GM18861 (cell line): ENCODE measurements around the gene TTC7B.
"Not testable (repeated sequence)": the region's sequence is repeated elsewhere in the genome, so short reads cannot be mapped to it uniquely, and the experiment has no call there.

ENCODE experiments used
- ATAC-seq: cut with Tn5 transposase; IDR thresholded peaks from one replicate; pipeline ENCODE4 v1.9.1; 2021; ENCODE audit not compliant: unreplicated experiment

TTC7B gene

DNA sequence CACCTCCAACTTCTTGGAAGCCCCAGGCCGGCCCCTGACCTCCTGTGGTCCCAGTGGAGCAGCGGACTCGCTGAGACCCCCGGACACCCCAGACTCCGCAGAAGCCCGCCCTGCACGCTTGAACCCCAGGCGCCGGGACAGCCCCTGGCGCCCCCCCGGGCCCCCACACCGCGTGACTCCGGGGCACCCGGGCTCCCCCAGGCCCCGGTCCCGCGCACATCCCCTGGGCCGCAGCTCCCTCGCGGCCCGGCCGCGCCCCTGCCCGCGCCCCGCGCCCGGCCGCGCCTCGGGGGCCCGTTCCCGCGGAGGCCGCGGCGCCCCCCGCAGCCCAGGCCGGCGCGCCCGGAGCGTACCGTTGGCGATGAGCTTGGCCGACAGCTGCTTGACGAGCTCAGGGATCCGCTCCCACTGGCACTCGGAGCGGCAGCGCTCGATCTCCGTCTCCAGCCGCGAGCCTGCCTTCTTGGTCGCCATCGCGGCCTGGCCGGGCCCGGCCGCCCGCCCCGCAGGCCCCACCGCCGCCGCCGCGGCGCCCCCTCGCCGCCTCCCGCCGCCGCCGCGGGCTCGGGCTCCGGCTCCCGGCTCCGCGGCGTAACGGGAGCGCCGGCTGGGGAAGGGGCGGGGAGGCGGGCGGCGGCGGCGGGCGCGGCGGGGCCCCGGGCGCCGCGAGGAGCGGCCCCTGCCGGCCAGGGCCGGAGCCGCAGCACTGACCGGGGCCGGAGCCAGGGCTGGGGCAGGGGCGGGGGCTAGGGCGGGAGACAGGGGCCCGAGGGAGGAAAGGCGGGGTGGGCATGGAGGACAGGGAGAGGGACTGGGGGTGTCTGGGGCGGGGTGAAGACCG, at the start of gene TTC7B:
TTC7B (minus strand) TSS at position 609 of the 841 bp plus-strand sequence; CDS start at position 474, 135 bp downstream.
- ATAC-seq = no peak

DNA sequence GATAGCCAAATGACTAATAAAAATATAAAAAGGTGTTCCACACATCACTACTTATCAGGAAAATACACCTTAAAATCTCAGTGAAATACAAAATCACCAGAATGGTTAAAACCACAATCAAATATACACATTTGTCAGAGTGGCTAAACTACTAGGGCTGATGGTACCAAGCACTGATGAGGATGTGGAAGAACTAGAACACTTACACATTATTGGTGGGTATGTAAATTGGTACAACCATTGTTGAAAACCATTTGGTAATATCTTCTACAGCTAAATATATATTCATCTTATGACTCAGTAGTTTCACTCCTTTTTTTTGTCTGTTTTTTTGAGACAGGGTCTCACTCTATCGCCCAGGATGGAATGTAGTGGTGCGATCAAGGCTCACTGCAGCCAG, 48.5 kb upstream of the TTC7B start:
- no peak for ATAC-seq

DNA sequence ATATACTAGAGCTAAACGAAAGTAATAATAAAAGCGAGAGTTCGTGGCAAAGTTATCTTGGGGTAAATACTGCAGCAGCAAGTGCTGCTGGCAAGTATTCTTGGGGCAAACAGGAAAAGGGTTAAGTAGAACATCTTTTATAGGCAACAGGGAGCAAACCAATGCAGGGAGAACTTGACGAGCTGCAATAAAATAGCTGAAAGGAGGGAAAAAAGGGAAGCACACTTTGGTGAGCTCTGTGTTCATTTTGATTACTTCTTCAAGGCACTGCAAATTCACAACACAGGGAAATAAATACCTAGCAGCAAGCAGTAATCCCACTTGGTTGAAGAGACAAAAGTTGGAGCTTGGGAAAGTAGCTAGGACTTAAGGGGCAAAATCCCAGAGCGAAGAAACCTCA, 42.3 kb upstream of the TTC7B start:
- no peak for ATAC-seq

DNA sequence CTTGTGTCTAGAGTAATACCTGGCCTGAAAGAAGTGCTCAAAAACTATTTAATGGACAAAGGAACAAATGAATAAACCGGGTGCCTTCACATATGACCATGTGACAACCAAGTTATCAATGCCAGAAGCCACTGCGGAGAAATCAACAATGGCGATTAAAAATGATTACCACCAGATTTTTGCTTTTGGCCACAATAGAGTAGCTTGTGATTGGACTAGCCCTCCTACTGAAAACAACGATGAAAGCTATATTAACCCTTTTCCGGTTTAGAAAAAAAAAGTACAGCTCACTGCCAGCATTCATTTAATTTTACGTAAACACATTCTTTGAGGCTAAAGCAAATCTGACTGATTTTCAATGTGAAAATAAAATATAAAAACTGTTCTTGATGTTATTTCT, 41.6 kb upstream of the TTC7B start:
- no peak for ATAC-seq

- not testable (repeated sequence) for ATAC-seq
Measured at GRCh38 chr14:90856115-90856514, 39.9 kb upstream of the TTC7B start.

GRCh38 chr14:90853116-90853515, 36.9 kb upstream of the TTC7B start:
- ATAC-seq = no peak

- ATAC-seq = no peak
Measured at GRCh38 chr14:90851327-90852036, 35.3 kb upstream of the TTC7B start.

GRCh38 chr14:90850487-90850886, 34.3 kb upstream of the TTC7B start:
- no peak for ATAC-seq

DNA sequence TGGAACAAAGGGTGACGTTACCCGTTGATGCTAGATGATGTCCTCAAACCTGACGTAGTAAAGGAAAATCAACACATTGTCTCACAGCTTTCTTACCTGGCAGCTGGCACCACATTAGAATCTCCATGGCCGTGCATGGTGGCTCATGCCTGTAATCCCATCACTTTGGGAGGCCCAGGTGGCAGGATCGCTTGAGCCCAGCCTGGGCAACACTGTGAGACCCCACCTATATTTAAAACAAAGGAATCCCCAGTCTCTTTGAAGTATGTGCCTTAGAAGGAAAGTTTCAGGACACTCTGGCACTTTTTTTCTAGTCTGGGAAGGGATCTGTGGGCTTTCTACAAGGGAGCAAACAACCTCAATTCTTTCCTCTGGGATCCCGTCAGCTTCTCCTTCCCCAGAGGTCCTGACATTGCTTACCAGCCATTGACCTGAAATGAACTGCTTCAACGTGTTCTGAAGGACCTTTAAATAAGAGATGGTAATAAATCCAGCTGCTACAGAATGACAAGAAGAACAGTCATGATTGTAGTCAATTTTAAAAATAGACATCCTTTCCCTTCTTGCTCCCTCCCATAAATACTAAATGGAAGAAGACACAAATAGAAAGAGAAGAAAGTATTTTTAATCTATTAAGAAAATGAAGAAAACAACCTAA, 33.7 kb upstream of the TTC7B start:
- ATAC-seq = no peak

DNA sequence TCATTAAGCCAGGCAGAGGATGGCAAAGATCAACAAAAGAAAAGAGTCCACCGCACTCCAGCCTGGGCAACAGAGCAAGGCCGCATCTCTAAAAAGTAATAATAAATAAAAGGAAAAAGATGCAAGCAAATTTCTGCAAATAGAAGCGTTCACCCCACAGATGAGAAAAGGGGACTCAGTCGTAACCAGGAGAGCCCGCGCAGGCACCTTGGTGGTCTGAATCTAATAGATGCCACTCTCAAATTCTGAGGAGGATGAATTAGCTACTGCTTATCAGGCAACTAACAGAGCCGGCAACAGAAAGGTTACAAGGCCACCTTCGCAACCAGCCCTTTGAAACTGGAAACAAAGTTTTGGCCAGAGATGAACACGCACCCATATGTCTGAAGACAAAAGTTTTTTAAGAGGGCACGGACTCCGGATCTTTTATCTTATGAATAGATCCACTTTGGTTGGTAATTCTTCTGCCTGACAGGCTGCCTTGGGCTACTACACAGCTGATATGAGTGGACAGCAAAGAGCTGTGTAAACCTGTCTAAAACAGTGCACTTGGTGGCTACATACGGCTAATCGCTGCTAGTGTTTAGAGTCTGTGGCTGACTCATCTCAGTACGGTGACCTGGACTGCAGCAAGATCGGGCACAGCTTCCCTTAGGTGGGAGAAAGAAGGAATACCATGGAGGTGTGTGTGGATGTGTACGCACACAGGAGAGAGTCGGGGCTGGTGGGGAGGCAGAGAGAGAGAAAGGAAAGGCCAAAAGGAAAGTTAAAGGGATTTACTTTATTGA, 32.9 kb upstream of the TTC7B start:
- no peak for ATAC-seq

GRCh38 chr14:90846511-90846910, 30.3 kb upstream of the TTC7B start:
- no peak for ATAC-seq

DNA sequence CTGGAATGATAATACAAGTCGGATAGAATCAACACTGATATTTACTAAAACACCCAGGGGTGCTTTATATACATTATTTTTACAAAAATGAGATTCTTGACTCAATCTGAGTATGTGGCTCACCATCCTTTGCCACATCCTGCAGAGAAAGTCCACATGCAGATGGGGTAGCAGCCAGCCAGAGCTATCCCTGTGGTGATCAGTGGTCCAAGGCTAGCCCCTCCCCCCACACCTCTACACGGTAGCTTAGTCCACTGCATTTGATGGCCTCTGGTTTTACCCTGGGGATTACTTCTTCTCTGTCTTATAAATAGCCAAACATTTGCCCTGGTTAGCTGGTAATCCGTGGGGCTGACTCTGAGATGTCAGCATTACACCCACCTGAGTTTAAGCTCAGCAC, 28.1 kb upstream of the TTC7B start:
- no peak for ATAC-seq

- ATAC-seq = no peak
Measured at GRCh38 chr14:90842726-90843125, 26.5 kb upstream of the TTC7B start.

- not testable (repeated sequence) for ATAC-seq
Measured at GRCh38 chr14:90840667-90841066, 24.4 kb upstream of the TTC7B start.

GRCh38 chr14:90839889-90840266, 23.6 kb upstream of the TTC7B start:
- no peak for ATAC-seq

- ATAC-seq = no peak
Measured at GRCh38 chr14:90839024-90839888, 23.0 kb upstream of the TTC7B start.

DNA sequence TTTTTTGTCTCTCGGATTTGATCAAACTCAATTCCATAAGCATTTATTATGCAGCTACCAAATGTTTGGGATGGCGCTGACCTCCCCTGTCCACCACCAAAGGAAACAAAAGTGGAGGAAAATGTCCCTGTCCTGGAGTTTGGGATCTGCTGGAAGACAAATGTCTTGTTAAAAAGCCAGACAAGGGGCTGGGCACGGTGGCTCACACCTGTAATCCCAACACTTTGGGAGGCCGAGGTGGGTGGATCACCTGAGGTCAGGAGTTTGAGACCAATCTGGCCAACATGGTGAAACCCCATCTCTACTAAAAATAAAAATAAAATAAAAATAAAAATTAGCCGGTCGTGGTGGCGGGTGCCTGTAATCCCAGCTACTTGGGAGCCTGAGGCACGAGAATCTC, 22.3 kb upstream of the TTC7B start:
- ATAC-seq = not testable (repeated sequence)

GRCh38 chr14:90837355-90837754, 21.1 kb upstream of the TTC7B start:
- ATAC-seq = no peak

- ATAC-seq = no peak
Measured at GRCh38 chr14:90836692-90837063, 20.4 kb upstream of the TTC7B start.

- no peak for ATAC-seq
Measured at GRCh38 chr14:90831821-90832220, 15.6 kb upstream of the TTC7B start.
